NCI-H2171 treated with DMSO at 0.1 percent for 48 hours (cell line): Measurements from ENCODE around the gene CLPTM1.
"Not testable (repeated sequence)": the region's sequence is repeated elsewhere in the genome, so short reads cannot be mapped to it uniquely, and the experiment has no call there.

Experiments
- DNase-seq: peaks from one replicate; lab custom pipeline; 2025; lab: John Stamatoyannopoulos, UW

CLPTM1 gene

GRCh38 chr19:44954649-44955504 lies at the start of gene CLPTM1:
TSS of gene CLPTM1 (plus strand) at chr19:44955380. CDS start at chr19:44955396, 16 bp downstream.
- DNase-seq: peak; percentile 93

- DNase-seq: no peak
Observed at GRCh38 chr19:44905437-44906160, 49.6 kb upstream of the CLPTM1 start, which contains the start of gene APOE. TSS of gene APOE (plus strand) at chr19:44905796. CDS start at chr19:44906625, 829 bp downstream.

DNA sequence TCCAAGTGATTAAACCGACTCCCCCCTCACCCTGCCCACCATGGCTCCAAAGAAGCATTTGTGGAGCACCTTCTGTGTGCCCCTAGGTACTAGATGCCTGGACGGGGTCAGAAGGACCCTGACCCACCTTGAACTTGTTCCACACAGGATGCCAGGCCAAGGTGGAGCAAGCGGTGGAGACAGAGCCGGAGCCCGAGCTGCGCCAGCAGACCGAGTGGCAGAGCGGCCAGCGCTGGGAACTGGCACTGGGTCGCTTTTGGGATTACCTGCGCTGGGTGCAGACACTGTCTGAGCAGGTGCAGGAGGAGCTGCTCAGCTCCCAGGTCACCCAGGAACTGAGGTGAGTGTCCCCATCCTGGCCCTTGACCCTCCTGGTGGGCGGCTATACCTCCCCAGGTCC lies 47.6 kb upstream of the CLPTM1 start:
- DNase-seq: no peak

- no peak for DNase-seq
Observed at GRCh38 chr19:44908074-44908835, 46.9 kb upstream of the CLPTM1 start.

- no peak for DNase-seq
Observed at GRCh38 chr19:44908836-44909261, 46.3 kb upstream of the CLPTM1 start.

DNA sequence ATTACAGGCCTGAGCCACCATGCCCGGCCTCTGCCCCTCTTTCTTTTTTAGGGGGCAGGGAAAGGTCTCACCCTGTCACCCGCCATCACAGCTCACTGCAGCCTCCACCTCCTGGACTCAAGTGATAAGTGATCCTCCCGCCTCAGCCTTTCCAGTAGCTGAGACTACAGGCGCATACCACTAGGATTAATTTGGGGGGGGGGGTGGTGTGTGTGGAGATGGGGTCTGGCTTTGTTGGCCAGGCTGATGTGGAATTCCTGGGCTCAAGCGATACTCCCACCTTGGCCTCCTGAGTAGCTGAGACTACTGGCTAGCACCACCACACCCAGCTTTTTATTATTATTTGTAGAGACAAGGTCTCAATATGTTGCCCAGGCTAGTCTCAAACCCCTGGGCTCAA lies 45.4 kb upstream of the CLPTM1 start:
- DNase-seq: no peak

DNA sequence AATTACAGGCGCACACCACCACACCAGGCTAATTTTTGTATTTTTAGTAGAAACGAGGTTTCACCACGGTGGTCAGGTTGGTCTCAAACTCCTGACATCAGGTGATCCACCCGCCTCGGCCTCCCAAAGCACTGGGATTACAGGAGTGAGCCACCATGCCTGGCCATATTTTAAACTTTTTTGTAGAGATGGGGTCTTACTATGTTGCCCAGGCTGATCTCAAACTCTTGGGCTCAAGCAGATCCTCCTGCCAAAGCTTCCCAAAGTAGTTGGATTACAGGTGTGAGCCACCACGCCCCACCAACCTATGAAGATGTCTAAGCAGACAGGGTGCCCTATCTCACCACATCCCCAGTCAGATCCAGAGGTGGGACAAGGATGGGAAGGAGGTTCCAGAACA lies 43.3 kb upstream of the CLPTM1 start:
- DNase-seq: not testable (repeated sequence)

GRCh38 chr19:44912854-44913253 lies 42.3 kb upstream of the CLPTM1 start:
- no peak for DNase-seq

DNA sequence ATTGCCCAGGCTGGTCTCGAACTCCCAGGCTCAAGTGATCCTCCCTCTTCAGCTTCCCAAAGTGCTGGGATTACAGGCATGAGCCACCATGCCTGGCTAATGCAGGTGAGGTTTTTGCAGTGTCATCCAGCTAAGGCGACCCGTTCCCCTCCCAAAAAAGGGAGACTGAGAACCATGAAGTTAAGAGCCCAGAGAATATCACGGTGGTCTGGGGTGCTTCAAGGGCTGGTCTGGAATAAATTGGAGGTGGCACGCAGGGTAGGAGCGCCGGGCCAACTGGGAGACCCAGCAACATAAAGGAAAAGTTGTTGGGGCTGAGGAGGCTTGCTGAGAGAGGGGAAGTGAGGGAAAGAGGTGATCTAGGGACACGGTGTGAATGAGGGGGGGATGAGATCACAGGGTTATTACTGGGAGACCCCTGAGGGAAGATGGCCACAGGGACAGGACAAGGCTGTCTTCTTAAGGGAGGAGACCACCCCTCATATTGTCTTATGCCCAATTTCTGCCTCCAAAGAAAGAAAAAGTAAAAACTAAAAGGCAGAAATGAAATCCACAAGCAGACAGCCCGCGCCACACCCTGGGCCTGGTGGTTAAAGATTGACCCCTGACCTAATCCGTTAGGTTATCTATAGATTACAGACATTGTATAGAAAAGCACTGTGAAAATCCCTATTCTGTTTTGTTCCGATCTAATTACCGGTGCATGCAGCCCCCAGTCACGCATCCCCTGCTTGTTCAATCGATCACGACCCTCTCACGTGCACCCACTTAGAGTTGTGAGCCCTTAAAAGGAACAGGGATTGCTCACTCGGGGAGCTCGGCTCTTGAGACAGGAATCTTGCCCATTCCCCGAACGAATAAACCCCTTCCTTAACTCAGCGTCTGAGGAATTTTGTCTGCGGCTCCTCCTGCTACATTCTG lies 41.4 kb upstream of the CLPTM1 start:
- not testable (repeated sequence) for DNase-seq

DNA sequence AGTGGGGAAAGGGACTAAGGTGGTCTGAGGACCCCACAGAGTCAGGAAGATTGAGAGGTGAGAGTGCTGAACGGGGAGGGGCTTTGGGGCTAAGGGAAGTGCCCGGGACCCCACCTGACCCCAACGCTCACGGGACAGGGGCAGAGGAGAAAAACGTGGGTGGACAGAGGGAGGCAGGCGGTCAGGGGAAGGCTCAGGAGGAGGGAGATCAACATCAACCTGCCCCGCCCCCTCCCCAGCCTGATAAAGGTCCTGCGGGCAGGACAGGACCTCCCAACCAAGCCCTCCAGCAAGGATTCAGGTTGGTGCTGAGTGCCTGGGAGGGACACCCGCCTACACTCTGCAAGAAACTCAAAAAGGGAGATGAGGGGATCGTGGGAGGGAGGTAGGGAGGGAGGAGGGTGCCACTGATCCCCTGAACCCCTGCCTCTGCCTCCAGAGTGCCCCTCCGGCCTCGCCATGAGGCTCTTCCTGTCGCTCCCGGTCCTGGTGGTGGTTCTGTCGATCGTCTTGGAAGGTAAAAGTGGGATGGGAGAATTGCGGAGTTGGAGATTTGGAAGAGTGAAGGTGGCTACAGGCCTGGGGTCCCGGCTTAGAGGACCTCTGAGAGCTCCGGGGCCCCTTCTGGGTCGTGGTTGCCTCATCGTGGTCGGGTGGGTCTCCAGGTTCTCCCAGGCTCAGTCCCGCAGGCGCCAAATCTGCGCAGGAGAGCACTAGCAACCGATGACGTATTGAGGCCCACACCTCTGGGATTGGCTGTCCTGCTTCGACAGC lies 40.6 kb upstream of the CLPTM1 start, which contains the start of gene APOC1:
TSS of gene APOC1 (plus strand) at position 176 of the 774 bp plus-strand sequence. CDS start at position 460, 284 bp downstream.
- peak; percentile 88 for DNase-seq

GRCh38 chr19:44924243-44924725 lies 30.9 kb upstream of the CLPTM1 start:
- no peak for DNase-seq

- DNase-seq: no peak
Observed at GRCh38 chr19:44925114-44925891, 29.9 kb upstream of the CLPTM1 start.

GRCh38 chr19:44926245-44927077 lies 28.7 kb upstream of the CLPTM1 start:
- DNase-seq: not testable (repeated sequence)

DNA sequence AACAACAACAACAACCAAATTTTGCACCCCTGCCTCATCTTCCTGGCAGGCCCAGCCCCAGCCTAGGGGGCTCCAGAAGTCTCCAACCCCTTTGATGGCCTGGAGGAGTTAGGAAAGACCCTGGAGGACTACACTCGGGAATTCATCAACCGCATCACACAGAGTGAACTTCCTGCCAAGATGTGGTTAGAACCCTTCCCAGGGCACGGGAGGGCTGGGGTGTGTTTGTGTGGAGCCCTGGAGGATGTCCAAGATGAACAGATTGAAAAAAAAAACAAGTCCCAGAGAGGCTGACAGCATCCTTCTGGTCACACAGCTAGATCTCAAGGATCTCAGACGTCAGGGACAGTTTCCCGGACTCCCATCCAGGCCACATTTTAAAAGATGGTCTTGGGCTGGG lies 27.4 kb upstream of the CLPTM1 start:
- peak; percentile 19 for DNase-seq

DNA sequence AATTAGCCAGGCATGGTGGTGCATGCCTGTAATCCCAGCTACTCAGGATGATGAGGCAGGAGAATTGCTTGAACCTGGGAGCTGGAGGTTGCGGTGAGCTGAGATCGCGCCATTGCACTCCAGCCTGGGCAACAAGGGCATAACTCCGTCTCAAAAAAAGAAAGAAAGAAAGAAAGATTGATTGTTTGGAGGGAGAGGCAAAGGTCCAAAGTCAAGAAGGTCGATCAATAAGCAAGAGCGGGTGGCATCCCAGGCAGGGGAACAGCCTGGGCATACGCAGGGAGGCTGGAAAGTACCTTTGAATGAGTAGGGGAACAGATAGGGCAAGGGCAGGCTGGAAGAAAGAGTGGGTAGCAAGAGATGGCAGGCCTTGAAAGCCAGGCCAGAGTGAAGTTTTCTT lies 25.1 kb upstream of the CLPTM1 start:
- no peak for DNase-seq

DNA sequence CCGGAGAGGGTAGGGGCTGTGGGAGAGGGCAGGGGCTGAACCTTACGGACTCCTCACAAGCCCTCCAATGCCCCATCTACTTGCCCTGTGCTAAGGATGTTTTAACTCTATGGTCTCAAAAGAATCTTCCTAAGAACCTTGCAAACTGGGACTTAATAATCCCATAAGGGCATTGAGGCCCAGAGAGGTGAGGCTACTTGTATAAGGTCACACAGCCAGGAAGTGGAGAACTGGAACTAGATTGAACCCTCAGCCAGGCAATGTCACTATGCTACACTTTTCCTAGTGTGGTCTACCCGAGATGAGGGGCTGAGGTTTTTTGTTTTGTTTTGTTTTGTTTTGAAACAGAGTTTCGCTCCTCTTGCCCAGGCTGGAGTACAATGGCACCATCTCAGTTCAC lies 23.6 kb upstream of the CLPTM1 start:
- no peak for DNase-seq

- DNase-seq: no peak
Observed at GRCh38 chr19:44939668-44940067, 15.5 kb upstream of the CLPTM1 start.

- no peak for DNase-seq
Observed at GRCh38 chr19:44942067-44942571, 13.1 kb upstream of the CLPTM1 start, which contains the start of gene APOC4. TSS of gene APOC4 (plus strand) at chr19:44942237. CDS start at chr19:44942278, 41 bp downstream.
